ENCODE data around the gene CDH20.

Gene CDH20

GRCh38 chr18:61595615-61596251 is 262.5 kb downstream of the CDH20 start:
- H3K9me3 ChIP-seq (ENCODE audit: low read depth, low read length) = no peaks in the 10 kb centered on the region
- no peak for DNase-seq (ENCODE audit: low read depth, low spot score)
- H3K9ac ChIP-seq (ENCODE audit: insufficient read length) = peak overlapping the region; percentile 28
- peak overlapping the region; percentile 62 for H3K27ac ChIP-seq
- peak overlapping the region; percentile 66 for H3K4me3 ChIP-seq
- TF ChIP-seq POLR2AphosphoS5 (IDR thresholded peaks at IDR 0.05; ENCODE audit: borderline replicate concordance, low read depth, low read length) (no peak), FOXP2 (optimal IDR thresholded peaks at IDR 0.05; ENCODE audit: control extremely low read depth, extremely low read length, insufficient read depth) (no peak), EZH2 (IDR thresholded peaks at IDR 0.05) (no peak)
- no peaks in the 10 kb centered on the region for H3K36me3 ChIP-seq (ENCODE audit: insufficient read depth, low read length)

GRCh38 chr18:61596296-61596695 is 263.1 kb downstream of the CDH20 start:
- no peak for TF ChIP-seq FOXP2 (optimal IDR thresholded peaks at IDR 0.05; ENCODE audit: control extremely low read depth, extremely low read length, insufficient read depth)
- no peak for TF ChIP-seq EZH2 (IDR thresholded peaks at IDR 0.05)
- TF ChIP-seq POLR2AphosphoS5 (IDR thresholded peaks at IDR 0.05; ENCODE audit: borderline replicate concordance, low read depth, low read length) = no peak; the same call in 1 of the 2 replicates
- Histone ChIP-seq H3K4me3 (peak overlapping the region; percentile 66), H3K36me3 (ENCODE audit: insufficient read depth, low read length) (no peaks in the 10 kb centered on the region), H3K27ac (peak overlapping the region; percentile 62), H3K9ac (ENCODE audit: insufficient read length) (no peak overlapping the region), H3K9me3 (ENCODE audit: low read depth, low read length) (no peaks in the 10 kb centered on the region)
- DNase-seq (ENCODE audit: low read depth, low spot score) = peak; percentile 83

DNA sequence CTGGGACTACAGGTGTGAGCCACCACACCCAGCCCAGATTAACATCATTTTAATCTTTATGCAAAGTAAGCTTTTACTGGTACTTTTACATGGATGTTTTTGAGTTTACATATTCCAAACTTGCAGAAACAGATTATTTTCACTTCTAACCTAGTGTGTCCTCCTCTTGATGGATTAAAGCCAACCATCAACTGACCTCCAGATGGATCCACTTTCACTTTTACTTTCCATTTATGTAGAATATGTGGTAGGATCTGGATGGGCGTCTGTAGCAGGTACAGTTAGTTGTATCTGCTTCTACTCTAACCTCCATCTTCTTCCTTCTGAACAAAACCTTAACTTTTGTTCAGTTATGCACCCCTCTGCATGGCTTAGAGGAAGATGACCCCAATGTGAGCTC is 264.1 kb downstream of the CDH20 start:
- Histone ChIP-seq H3K36me3 (ENCODE audit: insufficient read depth, low read length) (no peaks in the 10 kb centered on the region), H3K27ac (no peak overlapping the region), H3K9ac (ENCODE audit: insufficient read length) (no peak overlapping the region), H3K4me3 (no peak overlapping the region), H3K9me3 (ENCODE audit: low read depth, low read length) (no peaks in the 10 kb centered on the region)
- TF ChIP-seq EZH2 (IDR thresholded peaks at IDR 0.05) (no peak), FOXP2 (optimal IDR thresholded peaks at IDR 0.05; ENCODE audit: control extremely low read depth, extremely low read length, insufficient read depth) (no peak), POLR2AphosphoS5 (IDR thresholded peaks at IDR 0.05; ENCODE audit: borderline replicate concordance, low read depth, low read length) (no peak)
- DNase-seq (ENCODE audit: low read depth, low spot score) = no peak

- Histone ChIP-seq H3K9ac (ENCODE audit: insufficient read length) (no peak overlapping the region), H3K27ac (no peak overlapping the region), H3K9me3 (ENCODE audit: low read depth, low read length) (no peaks in the 10 kb centered on the region), H3K36me3 (ENCODE audit: insufficient read depth, low read length) (no peaks in the 10 kb centered on the region), H3K4me3 (no peak overlapping the region)
- TF ChIP-seq FOXP2 (optimal IDR thresholded peaks at IDR 0.05; ENCODE audit: control extremely low read depth, extremely low read length, insufficient read depth) (no peak), EZH2 (IDR thresholded peaks at IDR 0.05) (no peak), POLR2AphosphoS5 (IDR thresholded peaks at IDR 0.05; ENCODE audit: borderline replicate concordance, low read depth, low read length) (no peak)
- no peak for DNase-seq (ENCODE audit: low read depth, low spot score)
These were observed 267.2 kb downstream of the CDH20 start for GRCh38 chr18:61600422-61600821.

GRCh38 chr18:61602836-61603235 is 269.6 kb downstream of the CDH20 start:
- no peak for TF ChIP-seq POLR2AphosphoS5 (IDR thresholded peaks at IDR 0.05; ENCODE audit: borderline replicate concordance, low read depth, low read length)
- TF ChIP-seq EZH2 (IDR thresholded peaks at IDR 0.05) = no peak
- TF ChIP-seq FOXP2 (optimal IDR thresholded peaks at IDR 0.05; ENCODE audit: control extremely low read depth, extremely low read length, insufficient read depth) = no peak
- H3K27ac ChIP-seq = no peak overlapping the region
- H3K9me3 ChIP-seq (ENCODE audit: low read depth, low read length) = no peaks in the 10 kb centered on the region
- no peak overlapping the region for H3K4me3 ChIP-seq
- no peak for DNase-seq (ENCODE audit: low read depth, low spot score)
- H3K36me3 ChIP-seq (ENCODE audit: insufficient read depth, low read length) = no peaks in the 10 kb centered on the region
- H3K9ac ChIP-seq (ENCODE audit: insufficient read length) = no peak overlapping the region

All from SK-N-MC (cell line).